HK-2 (cell line): ENCODE data around the gene CD48.
"Not testable (repeated sequence)": the region's sequence is repeated elsewhere in the genome, so short reads cannot be mapped to it uniquely, and the experiment has no call there.

Source experiments
- DNase-seq: peaks from one replicate; pipeline ENCODE4 v3.0.0-alpha.2; 2018; ENCODE audit not compliant: unreplicated experiment

The CD48 gene

GRCh38 chr1:160713161-160713560 lies 1.5 kb upstream of the CD48 start:
- DNase-seq: no peak

- not testable (repeated sequence) for DNase-seq
Observed at GRCh38 chr1:160712525-160713080, 981 bp upstream of the CD48 start.

GRCh38 chr1:160711276-160711601 lies 383 bp downstream of the CD48 start:
- no peak for DNase-seq

GRCh38 chr1:160710517-160711252 lies 937 bp downstream of the CD48 start:
- DNase-seq: no peak

GRCh38 chr1:160709715-160710114 lies 1.9 kb downstream of the CD48 start:
- no peak for DNase-seq

GRCh38 chr1:160708801-160709200 lies 2.8 kb downstream of the CD48 start:
- DNase-seq: no peak

- DNase-seq: no peak
Observed at GRCh38 chr1:160708118-160708517, 3.5 kb downstream of the CD48 start.

GRCh38 chr1:160707236-160708064 lies 4.2 kb downstream of the CD48 start:
- no peak for DNase-seq

- DNase-seq: no peak
Observed at GRCh38 chr1:160706526-160707235, 4.9 kb downstream of the CD48 start.

GRCh38 chr1:160705742-160706141 lies 5.9 kb downstream of the CD48 start:
- no peak for DNase-seq

- not testable (repeated sequence) for DNase-seq
Observed at GRCh38 chr1:160705212-160705621, 6.4 kb downstream of the CD48 start.

GRCh38 chr1:160704250-160704649 lies 7.4 kb downstream of the CD48 start:
- DNase-seq: no peak

GRCh38 chr1:160702100-160702499 lies 9.5 kb downstream of the CD48 start:
- no peak for DNase-seq

GRCh38 chr1:160692390-160692789 lies 19.2 kb downstream of the CD48 start:
- not testable (repeated sequence) for DNase-seq

GRCh38 chr1:160685266-160685665 lies 26.4 kb downstream of the CD48 start:
- no peak for DNase-seq

GRCh38 chr1:160682983-160683865 lies 28.4 kb downstream of the CD48 start:
- DNase-seq: no peak

GRCh38 chr1:160681891-160682140 lies 29.8 kb downstream of the CD48 start:
- no peak for DNase-seq

GRCh38 chr1:160681066-160681890 lies 30.3 kb downstream of the CD48 start:
- peak; percentile 22 for DNase-seq

- DNase-seq: no peak
Observed at GRCh38 chr1:160680399-160680798, 31.2 kb downstream of the CD48 start.

GRCh38 chr1:160679893-160680292 lies 31.7 kb downstream of the CD48 start:
- DNase-seq: no peak
